HEK293 (cell line): ENCODE measurements around the gene USP50.

Experiments
- CTCF ChIA-PET: fragments of 350-600 bp; formaldehyde crosslinking; extraction: SDS; loops from one replicate; lab custom pipeline; 2021; ENCODE audit warnings: antibody characterized with exemption; lab: Yijun Ruan, JAX
- POLR2A ChIA-PET: fragments of 300-600 bp; formaldehyde crosslinking; extraction: SDS; loops from one replicate; lab custom pipeline; 2020; ENCODE audit warnings: antibody characterized with exemption, inconsistent platforms; lab: Yijun Ruan, JAX
- H3K27ac ChIP-seq: fragments of 200-500 bp; sonication (Bioruptor generic); 2 replicates; pipeline ENCODE4 v1.5.1; 2014; ENCODE audit warnings: low read depth, low read length, control low read depth, inconsistent platforms; ENCODE audit errors: extremely low read depth
- H3K36me3 ChIP-seq, 2 experiments: fragments of 200-500 bp in 1 of 2; sonication (Bioruptor generic) in 1 of 2; 1 replicate in 1 of 2; 2 replicates in 1 of 2; pipeline ENCODE4 v1.5.1; 2014 to 2017; ENCODE audit warnings: inconsistent platforms in 2 of 2, low read length in 2 of 2; ENCODE audit not compliant: control insufficient read depth in 2 of 2, insufficient read depth in 1 of 2
- H3K4me1 ChIP-seq: fragments of 200-500 bp; sonication (Bioruptor generic); 2 replicates; pipeline ENCODE4 v1.5.1; 2014; ENCODE audit warnings: mild to moderate bottlenecking, low read length, inconsistent platforms; ENCODE audit not compliant: control insufficient read depth, insufficient read depth
- H3K4me3 ChIP-seq: 2 replicates; pipeline ENCODE4 v1.5.1; 2011; ENCODE audit warnings: low read depth, mild to moderate bottlenecking, control low read depth, low read length, moderate library complexity
- H3K9me3 ChIP-seq: fragments of 200-500 bp; sonication (Bioruptor generic); 2 replicates; pipeline ENCODE4 v1.5.1; 2014; ENCODE audit warnings: low read depth, low read length, inconsistent platforms; ENCODE audit not compliant: control insufficient read depth, insufficient read depth
- HIC1 ChIP-seq: fragments of 450-650 bp; formaldehyde crosslinking; IDR thresholded peaks from 2 replicates; pipeline ENCODE4 v1.5.1; 2016; ENCODE audit warnings: missing biosample characterization, missing genetic modification characterization
- KLF9 ChIP-seq: fragments of 450-650 bp; formaldehyde crosslinking; IDR thresholded peaks from 2 replicates; pipeline ENCODE4 v1.5.1; 2016; ENCODE audit warnings: missing biosample characterization, missing genetic modification characterization, low read depth
- SP2 ChIP-seq: fragments of 450-650 bp; formaldehyde crosslinking; IDR thresholded peaks from 2 replicates; pipeline ENCODE4 v1.5.1; 2016; ENCODE audit warnings: missing biosample characterization, missing genetic modification characterization
- TSHZ1 ChIP-seq: fragments of 450-650 bp; formaldehyde crosslinking; IDR thresholded peaks from 2 replicates; pipeline ENCODE4 v1.5.1; 2016; ENCODE audit warnings: missing biosample characterization, missing genetic modification characterization, borderline replicate concordance
- ZFP41 ChIP-seq: fragments of 450-650 bp; formaldehyde crosslinking; IDR thresholded peaks from 2 replicates; pipeline ENCODE4 v1.5.1; 2016; ENCODE audit warnings: missing biosample characterization, missing genetic modification characterization, borderline replicate concordance
- ZNF366 ChIP-seq: fragments of 450-650 bp; formaldehyde crosslinking; conservative IDR thresholded peaks from 2 replicates; pipeline ENCODE4 v1.5.1; 2016; ENCODE audit warnings: missing biosample characterization, missing genetic modification characterization
- ZNF580 ChIP-seq: fragments of 450-650 bp; formaldehyde crosslinking; IDR thresholded peaks from 2 replicates; pipeline ENCODE4 v1.5.1; 2016; ENCODE audit warnings: missing biosample characterization, missing genetic modification characterization
- ZNF600 ChIP-seq: fragments of 450-650 bp; formaldehyde crosslinking; IDR thresholded peaks from 2 replicates; pipeline ENCODE4 v1.5.1; 2016; ENCODE audit warnings: missing biosample characterization, missing genetic modification characterization
- ZNF785 ChIP-seq: fragments of 450-650 bp; formaldehyde crosslinking; IDR thresholded peaks from 2 replicates; pipeline ENCODE4 v1.5.1; 2016; ENCODE audit warnings: missing biosample characterization, missing genetic modification characterization
- ZNF837 ChIP-seq: fragments of 450-650 bp; formaldehyde crosslinking; IDR thresholded peaks from 2 replicates; pipeline ENCODE4 v1.5.1; 2016; ENCODE audit warnings: missing biosample characterization, missing genetic modification characterization
- TF ChIP-seq, protein P1 (sequence below): fragments of 450-650 bp; formaldehyde crosslinking; IDR thresholded peaks from 2 replicates; pipeline ENCODE4 v1.5.1; 2016; ENCODE audit warnings: missing biosample characterization, missing genetic modification characterization
- TF ChIP-seq, protein P2 (sequence below): fragments of 450-650 bp; formaldehyde crosslinking; IDR thresholded peaks from 2 replicates; pipeline ENCODE4; 2016; ENCODE audit warnings: missing biosample characterization, missing genetic modification characterization

The USP50 gene

DNA sequence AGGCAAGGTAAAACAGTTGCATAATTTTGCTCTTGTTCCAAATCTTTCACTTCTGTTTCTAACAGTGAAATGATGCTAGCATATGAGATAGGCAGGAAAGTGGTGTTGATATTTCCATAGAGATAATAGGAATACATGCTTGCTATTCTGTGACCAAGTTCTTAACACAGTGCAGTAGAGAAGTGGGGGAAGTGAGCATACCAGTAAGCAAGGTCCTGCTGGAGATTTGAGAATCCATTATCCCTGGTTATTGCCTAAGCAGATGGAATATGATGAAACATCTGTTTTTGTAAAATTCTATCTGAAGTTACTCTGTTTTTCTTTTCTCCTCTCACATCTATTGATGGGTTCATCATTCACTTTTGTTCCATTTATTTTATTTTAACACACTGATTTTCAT, 93.5 kb downstream of the USP50 start:
- Histone ChIP-seq H3K4me3 (no peak overlapping the region), H3K9me3 (no peaks in the 10 kb centered on the region), H3K4me1 (no peaks in the 10 kb centered on the region), H3K27ac (no peak overlapping the region), H3K36me3 (peaks cover 8 to 36% of the 10 kb centered on the region in 2 experiments; a peak in 2 of 3 replicates)
- POLR2A ChIA-PET, result no interaction called here
- TF ChIP-seq ZNF600, result no peak
- TF ChIP-seq ZNF580 (tag by site-specific recombination), result no peak
- no peak for TF ChIP-seq KLF9 (tag by site-specific recombination)
- no peak for TF ChIP-seq ZNF366
- TF ChIP-seq ZNF837 (tag by site-specific recombination), result no peak
- TF ChIP-seq SP2 (tag by site-specific recombination), result no peak
- TF ChIP-seq ZFP41 (tag by site-specific recombination), result no peak
- TF ChIP-seq, protein P1, sequence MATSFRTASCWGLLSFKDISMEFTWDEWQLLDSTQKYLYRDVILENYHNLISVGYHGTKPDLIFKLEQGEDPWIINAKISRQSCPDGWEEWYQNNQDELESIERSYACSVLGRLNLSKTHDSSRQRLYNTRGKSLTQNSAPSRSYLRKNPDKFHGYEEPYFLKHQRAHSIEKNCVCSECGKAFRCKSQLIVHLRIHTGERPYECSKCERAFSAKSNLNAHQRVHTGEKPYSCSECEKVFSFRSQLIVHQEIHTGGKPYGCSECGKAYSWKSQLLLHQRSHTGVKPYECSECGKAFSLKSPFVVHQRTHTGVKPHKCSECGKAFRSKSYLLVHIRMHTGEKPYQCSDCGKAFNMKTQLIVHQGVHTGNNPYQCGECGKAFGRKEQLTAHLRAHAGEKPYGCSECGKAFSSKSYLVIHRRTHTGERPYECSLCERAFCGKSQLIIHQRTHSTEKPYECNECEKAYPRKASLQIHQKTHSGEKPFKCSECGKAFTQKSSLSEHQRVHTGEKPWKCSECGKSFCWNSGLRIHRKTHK, result no peak
- TF ChIP-seq, protein P2, sequence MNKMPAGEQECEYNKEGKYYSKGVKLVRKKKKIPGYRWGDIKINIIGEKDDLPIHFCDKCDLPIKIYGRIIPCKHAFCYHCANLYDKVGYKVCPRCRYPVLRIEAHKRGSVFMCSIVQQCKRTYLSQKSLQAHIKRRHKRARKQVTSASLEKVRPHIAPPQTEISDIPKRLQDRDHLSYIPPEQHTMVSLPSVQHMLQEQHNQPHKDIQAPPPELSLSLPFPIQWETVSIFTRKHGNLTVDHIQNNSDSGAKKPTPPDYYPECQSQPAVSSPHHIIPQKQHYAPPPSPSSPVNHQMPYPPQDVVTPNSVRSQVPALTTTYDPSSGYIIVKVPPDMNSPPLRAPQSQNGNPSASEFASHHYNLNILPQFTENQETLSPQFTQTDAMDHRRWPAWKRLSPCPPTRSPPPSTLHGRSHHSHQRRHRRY (tag by site-specific recombination), result no peak
- TF ChIP-seq HIC1 (tag by site-specific recombination), result no peak
- TF ChIP-seq ZNF785, result no peak
- TF ChIP-seq TSHZ1 (tag by site-specific recombination), result no peak
- CTCF ChIA-PET, result no interaction called here
